ENCODE data around the gene HTR1A. TPM values are rescaled to one million over a fixed set of nuclear protein-coding genes. Genes with fewer than 3 reads are reported as not detected.

Gene HTR1A
- total and polyA plus RNA-seq, 2 of the 8 experiments (the other 6 are each of a cell fraction or from before 2014, with no cell fraction given) = 4.7 to 6.5 TPM

DNA sequence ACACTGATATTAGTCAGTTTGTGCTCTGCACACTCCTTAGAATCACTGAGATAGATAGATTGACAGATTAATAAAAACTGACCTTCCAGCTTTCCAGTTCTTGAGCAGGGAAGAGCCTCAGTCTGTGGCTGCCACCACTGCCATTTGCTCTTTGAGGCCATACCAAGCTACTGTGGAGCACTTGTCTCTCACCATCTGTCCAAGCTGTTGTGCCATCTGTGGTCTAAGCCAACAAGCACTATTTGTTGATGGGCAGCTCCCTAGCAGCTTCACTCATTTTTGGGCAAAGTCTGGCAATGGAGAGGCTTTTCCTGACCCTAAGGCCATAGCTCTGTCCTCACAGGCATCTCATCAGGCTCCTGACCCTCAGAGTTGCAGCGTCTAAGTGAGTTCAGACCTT, 30.4 kb downstream of the HTR1A start:
- ChIA-PET CTCF (ENCODE audit: partially characterized antibody) (interaction anchor here (1.1 to 1.3 kb wide), 4 partner anchors 9 to 56 kb away, joined by 3 to 4 read pairs (median 4); no protein-coding TSS in a partner anchor), POLR2A (ENCODE audit: partially characterized antibody) (no interaction called here)
- no peak for FAIRE-seq
- no peak overlapping the region for H2BK20ac ChIP-seq (ENCODE audit: low read length)
- H4K5ac ChIP-seq (ENCODE audit: insufficient read length, low read depth, low read length) = no peak overlapping the region
- no peak for TF ChIP-seq TAF7 (optimal IDR thresholded peaks at IDR 0.05; ENCODE audit: borderline replicate concordance, low read depth, low read length)
- TF ChIP-seq SIN3A (conservative IDR thresholded peaks at IDR 0.05 in 1 of 2, IDR thresholded peaks at IDR 0.05 in 1 of 2; ENCODE audit: low read depth in 1 of 2, low read length in 2 of 2) = no peak
- TF ChIP-seq TBP (IDR thresholded peaks at IDR 0.05; ENCODE audit: low read depth, low read length) = no peak
- TF ChIP-seq YY1 (IDR thresholded peaks at IDR 0.05; ENCODE audit: low read depth, low read length) = no peak
- no peak for TF ChIP-seq EZH2 (IDR thresholded peaks at IDR 0.05; ENCODE audit: low read depth, low read length, severe bottlenecking)
- no peak for TF ChIP-seq BCL11A (IDR thresholded peaks at IDR 0.05; ENCODE audit: low read depth in 2 of 2, low read length in 2 of 2)
- TF ChIP-seq SP1 (IDR thresholded peaks at IDR 0.05; ENCODE audit: low read depth, low read length) = no peak
- no peak for TF ChIP-seq POLR2AphosphoS5 (IDR thresholded peaks at IDR 0.05; ENCODE audit: low read depth, low read length)
- no peak overlapping the region for H2BK5ac ChIP-seq (ENCODE audit: low read depth, low read length)
- H4K91ac ChIP-seq (replicated peaks; ENCODE audit: insufficient read length, low read length) = no peak overlapping the region
- H3K27me3 ChIP-seq (replicated peaks in 1 of 4; ENCODE audit: control insufficient read depth in 3 of 4, extremely low read depth in 1 of 4, insufficient read depth in 3 of 4, low read length in 3 of 4) = no peaks in the 10 kb centered on the region
- no peak for DNase-seq (ENCODE audit: low read depth in 1 of 2, low spot score in 2 of 2)
- H3K79me1 ChIP-seq (ENCODE audit: low read depth, low read length) = no peaks in the 10 kb centered on the region
- no peaks in the 10 kb centered on the region for H3K36me3 ChIP-seq (ENCODE audit: control insufficient read depth in 2 of 4, insufficient read depth in 4 of 4, low read length in 3 of 4)
- no peaks in the 10 kb centered on the region for H4K20me1 ChIP-seq (replicated peaks in 1 of 2; ENCODE audit: control insufficient read depth in 1 of 2, insufficient read depth in 2 of 2, low read length in 2 of 2)
- H2AK5ac ChIP-seq (ENCODE audit: low read depth, low read length) = no peak overlapping the region
- H2BK120ac ChIP-seq (replicated peaks; ENCODE audit: low read depth, low read length) = no peak overlapping the region
- no peaks in the 10 kb centered on the region for H3K4me1 ChIP-seq (replicated peaks in 1 of 4; ENCODE audit: control insufficient read depth in 3 of 4, insufficient read depth in 4 of 4, low read length in 3 of 4)
- no peaks in the 10 kb centered on the region for H3K9me3 ChIP-seq (ENCODE audit: insufficient read depth in 2 of 2, low read depth in 1 of 2, low read length in 1 of 2)
- no peak overlapping the region for H4K8ac ChIP-seq (ENCODE audit: extremely low read depth, insufficient read depth, low read length)
- H3K23me2 ChIP-seq (ENCODE audit: low read depth, low read length) = no peaks in the 10 kb centered on the region; the same call in 1 of the 2 replicates
- H3K9ac ChIP-seq (replicated peaks in 1 of 4; ENCODE audit: extremely low read depth in 1 of 4, low read depth in 3 of 4, low read length in 3 of 4) = no peak overlapping the region
- 91% methylated on average over 1 of the region's 1 CpG; no CpG with 5 or more reads in 1 of the 2 experiments for WGBS, 2 experiments (ENCODE audit: extremely low coverage in 1 of 2, insufficient coverage in 1 of 2, insufficient read length in 1 of 2, insufficient replicate concordance in 2 of 2, low coverage in 1 of 2, low lambda C conversion rate in 2 of 2, missing lambda C conversion rate in 1 of 2)
- no peak overlapping the region for H2BK12ac ChIP-seq (ENCODE audit: low read depth, low read length)
- H2BK15ac ChIP-seq (ENCODE audit: low read length) = no peak overlapping the region
- H3K14ac ChIP-seq (ENCODE audit: insufficient read length) = no peak overlapping the region
- H3K79me2 ChIP-seq (ENCODE audit: control insufficient read depth in 1 of 2, insufficient read depth in 2 of 2, low read length in 2 of 2) = no peaks in the 10 kb centered on the region
- H3K56ac ChIP-seq (replicated peaks; ENCODE audit: insufficient read length, low read depth, low read length) = no peak overlapping the region
- no peak overlapping the region for H3K23ac ChIP-seq (ENCODE audit: insufficient read length)
- peak overlapping the region; percentile 31; the same call in 1 of the 2 replicates for H2AFZ ChIP-seq (ENCODE audit: low read length)
- H3K18ac ChIP-seq (ENCODE audit: extremely low read depth, low read length) = no peak overlapping the region
- H3K27ac ChIP-seq (ENCODE audit: low read depth, low read length) = no peak overlapping the region
- H3K4me3 ChIP-seq (ENCODE audit: extremely low read depth in 1 of 4, insufficient read depth in 2 of 4, low read depth in 3 of 4, low read length in 4 of 4) = no peak overlapping the region
- H3K4ac ChIP-seq (replicated peaks; ENCODE audit: insufficient read length, low read depth, low read length) = no peak overlapping the region
- no peak overlapping the region for H3K4me2 ChIP-seq (ENCODE audit: insufficient read depth in 1 of 2, low read depth in 2 of 2, low read length in 2 of 2)
